Endothelial cell of umbilical vein (primary cell): Measurements from ENCODE around the gene NBEA. TPM values are rescaled to one million over a fixed set of nuclear protein-coding genes. Genes with fewer than 3 reads are reported as not detected.
"Not testable (repeated sequence)": the region's sequence is repeated elsewhere in the genome, so short reads cannot be mapped to it uniquely, and the experiment has no call there.

Source experiments
- BruUV-seq: library from RNA; stranded (reverse); fragments of 400-500 nt; replicated peaks from 2 replicates; lab custom pipeline; 2021; lab: Mats Ljungman, UMichigan
- CTCF ChIA-PET: fragments of 300-600, 350-600 bp; sonication (Branson Sonifier 250); formaldehyde crosslinking; loops from one replicate; lab custom pipeline; 2021; ENCODE audit warnings: antibody characterized with exemption, inconsistent platforms; lab: Charles Lee
- POLR2A ChIA-PET: fragments of 300-600, 350-600 bp; sonication (Branson Sonifier 250); formaldehyde crosslinking; loops from one replicate; lab custom pipeline; 2021; ENCODE audit warnings: antibody characterized with exemption, inconsistent platforms; lab: Charles Lee
- DNase-seq: peaks from one replicate; pipeline ENCODE4 v3.0.0-alpha.2; 2011; ENCODE audit warnings: low read depth, low spot score
- FAIRE-seq: peaks from 2 replicates; lab custom pipeline; 2011; peaks lifted over from hg19 to GRCh38; lab: Jason Lieb, UNC
- H2AFZ ChIP-seq: 2 replicates; pipeline ENCODE4 v1.6.0; 2012; ENCODE audit warnings: low read depth, low read length, control low read depth, inconsistent platforms
- H3K27ac ChIP-seq: 2 replicates; pipeline ENCODE4 v1.5.1; 2011; ENCODE audit warnings: low read depth, mild to moderate bottlenecking, control low read depth, low read length, moderate library complexity; ENCODE audit not compliant: insufficient read depth
- H3K27me3 ChIP-seq, 2 experiments: 2 replicates each; pipeline versions ENCODE4 v1.6.0 to v1.6.1; 2011; ENCODE audit warnings: low read length in 2 of 2, mixed read lengths in 1 of 2; ENCODE audit not compliant: control insufficient read depth in 2 of 2, insufficient read depth in 2 of 2
- H3K36me3 ChIP-seq, 2 experiments: 2 replicates in 1 of 2; 3 replicates in 1 of 2; pipeline ENCODE4 v1.5.1; 2011; ENCODE audit warnings: low read length in 2 of 2, mild to moderate bottlenecking in 1 of 2, moderate library complexity in 1 of 2; ENCODE audit not compliant: control insufficient read depth in 2 of 2, insufficient read depth in 2 of 2; ENCODE audit errors: extremely low read depth in 1 of 2
- H3K4me1 ChIP-seq: 3 replicates; pipeline ENCODE4 v1.5.1; 2011; ENCODE audit warnings: mild to moderate bottlenecking, low read length; ENCODE audit not compliant: control insufficient read depth, insufficient read depth; ENCODE audit errors: extremely low read depth
- H3K4me2 ChIP-seq: 2 replicates; pipeline ENCODE4 v1.6.1; 2011; ENCODE audit warnings: low read length, control low read depth, mixed read lengths; ENCODE audit not compliant: insufficient read depth
- H3K4me3 ChIP-seq, 3 experiments: fragments of 200-600 bp in 1 of 3; sonication (generic), shearing (Covaris generic) in 1 of 3; replicated peaks in 1 of 3; 2 replicates each; pipeline ENCODE4 v1.5.1; 2011 to 2016; ENCODE audit warnings: control low read depth in 3 of 3, low read length in 3 of 3, mild to moderate bottlenecking in 2 of 3, inconsistent platforms in 1 of 3, low read depth in 1 of 3, moderate library complexity in 1 of 3; ENCODE audit not compliant: insufficient read depth in 1 of 3
- H3K79me2 ChIP-seq: 2 replicates; pipeline ENCODE4 v1.6.0; 2012; ENCODE audit warnings: low read length, inconsistent platforms; ENCODE audit not compliant: control insufficient read depth, insufficient read depth
- H3K9ac ChIP-seq: replicated peaks from 2 replicates; pipeline ENCODE3; 2011; ENCODE audit warnings: low read length, control low read depth; ENCODE audit not compliant: insufficient read depth; ENCODE audit errors: extremely low read depth
- H3K9me1 ChIP-seq: replicated peaks from 3 replicates; pipeline ENCODE4 v1.6.0; 2011; ENCODE audit warnings: mild to moderate bottlenecking, low read length; ENCODE audit not compliant: control insufficient read depth, insufficient read depth; ENCODE audit errors: extremely low read depth
- H3K9me3 ChIP-seq: replicated peaks from 2 replicates; pipeline ENCODE4 v1.5.1; 2012; ENCODE audit warnings: low read length, inconsistent platforms; ENCODE audit not compliant: control insufficient read depth, insufficient read depth
- H4K20me1 ChIP-seq: replicated peaks from 2 replicates; pipeline ENCODE3; 2011; ENCODE audit warnings: mild to moderate bottlenecking, low read length; ENCODE audit not compliant: control insufficient read depth, insufficient read depth; ENCODE audit errors: extremely low read depth
- EZH2 ChIP-seq: IDR thresholded peaks from 2 replicates; pipeline ENCODE4 v1.6.1; 2012; ENCODE audit warnings: borderline replicate concordance, low read depth, mild to moderate bottlenecking, moderate library complexity, low read length, inconsistent platforms; ENCODE audit not compliant: severe bottlenecking
- FOS ChIP-seq: IDR thresholded peaks from 2 replicates; pipeline ENCODE4 v1.6.1; 2011; ENCODE audit warnings: mild to moderate bottlenecking, low read length, moderate library complexity, borderline replicate concordance; ENCODE audit not compliant: insufficient read depth
- GATA2 ChIP-seq: IDR thresholded peaks from 2 replicates; pipeline ENCODE4 v1.7.0; 2011; ENCODE audit warnings: low read depth, mild to moderate bottlenecking, moderate library complexity, mixed read lengths, low read length; ENCODE audit not compliant: insufficient read length, insufficient read depth
- JUN ChIP-seq: IDR thresholded peaks from 2 replicates; pipeline ENCODE4 v1.6.1; 2011; ENCODE audit warnings: borderline replicate concordance, low read depth; ENCODE audit not compliant: insufficient read length, insufficient read depth
- MYC ChIP-seq: IDR thresholded peaks from one replicate; pipeline ENCODE4 v1.6.1; 2011; ENCODE audit warnings: mild to moderate bottlenecking, low read depth, low read length
- POLR2A ChIP-seq: IDR thresholded peaks from 2 replicates; pipeline ENCODE4 v1.6.1; 2012; ENCODE audit warnings: low read depth, mild to moderate bottlenecking, control low read depth, low read length
- POLR2AphosphoS5 ChIP-seq: IDR thresholded peaks from 2 replicates; pipeline ENCODE4 v1.6.1; 2012; ENCODE audit warnings: low read depth, mild to moderate bottlenecking, control low read depth, low read length, moderate library complexity; ENCODE audit not compliant: insufficient read depth
- dilution Hi-C: fragments of 300-500 bp; cut with MboI; formaldehyde crosslinking; loops from one replicate; pipeline ENCODE4 v1.15.0; 2019; ENCODE audit warnings: low sequenced_read_pairs; ENCODE audit not compliant: extremely low pct_ligation_motif_present
- intact Hi-C: fragments of 100-400 bp; cut with micrococcal nuclease; formaldehyde crosslinking; loops from one replicate; pipeline ENCODE4 v1.10.0; 2022
- polyA plus RNA-seq, 4 experiments: library from polyadenylated mRNA; depleted of rRNA in 3 of 4; stranded (reverse) in 3 of 4; unstranded in 1 of 4; fragments of >200 nt; gene quantifications; 2 replicates each; pipeline versions ENCODE4 v1.2.1 to v1.2.3, GENCODE V29; 2011 to 2012; ENCODE audit warnings: missing spikeins in 1 of 4
- total RNA-seq: library from RNA; stranded (reverse); gene quantifications from 2 replicates; pipeline ENCODE4 v1.2.3, GENCODE V29; 2021

Gene NBEA
- total and polyA plus RNA-seq, 2 donors (not counting 3 experiments of a cell fraction or from before 2014, with no cell fraction given) = 3.0 to 4.8 TPM

- CTCF ChIA-PET = interaction anchor here (0.7 to 2.1 kb wide), 7 partner anchors 12 to 331 kb away, joined by 3 to 6 read pairs (median 4); no protein-coding TSS in a partner anchor
- Histone ChIP-seq H3K9ac (no peak overlapping the region), H3K9me1 (no peaks in the 10 kb centered on the region), H3K27ac (no peak overlapping the region), H3K4me3 (no peak overlapping the region), H3K4me2 (peak overlapping the region; percentile 87), H3K27me3 (no peaks in the 10 kb centered on the region), H3K9me3 (no peaks in the 10 kb centered on the region), H3K79me2 (no peaks in the 10 kb centered on the region), H3K4me1 (peaks cover 40% of the 10 kb centered on the region), H2AFZ (no peak overlapping the region), H4K20me1 (no peaks in the 10 kb centered on the region), H3K36me3 (no peaks in the 10 kb centered on the region)
- POLR2A ChIA-PET = no interaction called here
- FAIRE-seq (peak; percentile 79), DNase-seq (peak; percentile 74)
- TF ChIP-seq POLR2A (no peak), POLR2AphosphoS5 (peak; percentile 70)
- intact Hi-C loops = loop anchor here (2.0 to 10.0 kb wide), 2 partner anchors 82 to 442 kb away; no protein-coding TSS in a partner anchor
- dilution Hi-C loops = no loop called here
- BruUV-seq = no TSS peak
Measured at GRCh38 chr13:35392768-35393167, 450.7 kb downstream of the NBEA start.

GRCh38 chr13:35393886-35394285, 451.8 kb downstream of the NBEA start:
- Histone ChIP-seq H3K4me1 (peaks cover 34% of the 10 kb centered on the region), H4K20me1 (no peaks in the 10 kb centered on the region), H3K4me2 (peak overlapping the region; percentile 87), H3K4me3 (no peak overlapping the region), H3K9ac (no peak overlapping the region), H2AFZ (no peak overlapping the region), H3K79me2 (no peaks in the 10 kb centered on the region), H3K27me3 (no peaks in the 10 kb centered on the region), H3K9me3 (no peaks in the 10 kb centered on the region), H3K27ac (no peak overlapping the region), H3K9me1 (no peaks in the 10 kb centered on the region), H3K36me3 (no peaks in the 10 kb centered on the region)
- TF ChIP-seq MYC = no peak
- TF ChIP-seq GATA2 = peak; percentile 10
- TF ChIP-seq POLR2A = no peak
- TF ChIP-seq JUN = peak; percentile 64
- no peak for TF ChIP-seq POLR2AphosphoS5
- peak; percentile 33 for TF ChIP-seq FOS
- no peak for TF ChIP-seq EZH2
- intact Hi-C loops (loop anchor here (2.0 to 10.0 kb wide), 2 partner anchors 81 to 441 kb away; no protein-coding TSS in a partner anchor), dilution Hi-C loops (no loop called here)
- ChIA-PET CTCF (interaction anchor here (0.9 to 2.1 kb wide), 6 partner anchors 12 to 330 kb away, joined by 3 to 6 read pairs (median 4); no protein-coding TSS in a partner anchor), POLR2A (no interaction called here)
- FAIRE-seq = no peak
- no TSS peak for BruUV-seq
- DNase-seq = peak; percentile 79

GRCh38 chr13:35408285-35408684, 466.2 kb downstream of the NBEA start:
- dilution Hi-C loops, DNase-seq, H3K4me2 ChIP-seq, H3K9me1 ChIP-seq, H3K9me3 ChIP-seq, H3K36me3 ChIP-seq, H3K9ac ChIP-seq, H4K20me1 ChIP-seq, H3K79me2 ChIP-seq, H3K27ac ChIP-seq, CTCF ChIA-PET, H3K4me1 ChIP-seq, H3K27me3 ChIP-seq, H2AFZ ChIP-seq, POLR2A ChIA-PET, BruUV-seq, FAIRE-seq, H3K4me3 ChIP-seq: not testable (repeated sequence)
- intact Hi-C loops = loop anchor here (5.0 kb wide), 1 partner anchor 49 kb away; no protein-coding TSS in a partner anchor
